HG03159 (cell line): ENCODE data around the gene TBC1D10B.
A peak's percentile ranks its signal among the peaks of the same experiment; 100 is the strongest.

ENCODE experiments used
- ATAC-seq: cut with Tn5 transposase; IDR thresholded peaks from one replicate; pipeline ENCODE4 v1.9.1; 2021; ENCODE audit warnings: mild to moderate bottlenecking, moderate library complexity; ENCODE audit not compliant: unreplicated experiment

TBC1D10B gene

DNA sequence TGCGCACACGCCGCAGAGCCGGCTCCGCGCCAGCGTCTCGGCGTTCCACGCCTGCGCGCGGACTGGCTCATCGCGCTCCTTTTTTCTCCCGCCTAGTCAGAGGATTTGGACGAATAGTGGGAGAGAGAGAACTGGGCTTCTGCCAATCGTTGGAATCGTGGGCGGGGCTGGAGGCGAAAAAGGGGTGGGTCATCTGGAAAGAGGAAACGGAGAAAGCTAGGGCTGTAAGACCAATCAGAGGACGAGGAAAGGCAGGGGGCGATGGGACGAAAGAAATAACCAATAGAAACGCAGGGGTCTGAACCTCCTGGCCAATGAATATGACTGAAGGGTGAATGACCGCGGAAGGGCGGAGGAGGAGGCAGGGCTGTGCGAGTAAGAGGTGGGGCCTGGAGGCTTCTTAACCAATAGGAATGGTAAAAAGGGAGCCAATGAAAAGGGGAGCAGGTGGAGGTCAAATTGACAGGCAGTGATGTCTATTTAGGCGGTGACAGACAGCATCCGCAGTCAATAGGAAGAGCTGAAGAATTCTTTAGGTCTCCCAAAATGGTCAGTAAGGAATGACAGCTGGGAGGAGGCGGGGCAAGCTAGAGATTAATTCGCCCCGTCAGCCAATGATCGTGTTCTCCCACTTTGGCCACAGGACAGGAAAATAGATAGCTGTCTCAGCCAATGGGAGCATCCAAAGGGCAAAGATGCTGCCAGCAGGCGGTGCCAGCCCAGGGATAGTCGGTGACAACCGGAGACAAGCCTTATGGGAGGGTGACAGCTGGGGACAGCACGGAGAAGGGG is at the start of gene TBC1D10B:
TSS of gene TBC1D10B (minus strand) at position 39 of the 792 bp plus-strand sequence. CDS start 311 bp downstream, outside the sequence.
- ATAC-seq, result peak; percentile 77

DNA sequence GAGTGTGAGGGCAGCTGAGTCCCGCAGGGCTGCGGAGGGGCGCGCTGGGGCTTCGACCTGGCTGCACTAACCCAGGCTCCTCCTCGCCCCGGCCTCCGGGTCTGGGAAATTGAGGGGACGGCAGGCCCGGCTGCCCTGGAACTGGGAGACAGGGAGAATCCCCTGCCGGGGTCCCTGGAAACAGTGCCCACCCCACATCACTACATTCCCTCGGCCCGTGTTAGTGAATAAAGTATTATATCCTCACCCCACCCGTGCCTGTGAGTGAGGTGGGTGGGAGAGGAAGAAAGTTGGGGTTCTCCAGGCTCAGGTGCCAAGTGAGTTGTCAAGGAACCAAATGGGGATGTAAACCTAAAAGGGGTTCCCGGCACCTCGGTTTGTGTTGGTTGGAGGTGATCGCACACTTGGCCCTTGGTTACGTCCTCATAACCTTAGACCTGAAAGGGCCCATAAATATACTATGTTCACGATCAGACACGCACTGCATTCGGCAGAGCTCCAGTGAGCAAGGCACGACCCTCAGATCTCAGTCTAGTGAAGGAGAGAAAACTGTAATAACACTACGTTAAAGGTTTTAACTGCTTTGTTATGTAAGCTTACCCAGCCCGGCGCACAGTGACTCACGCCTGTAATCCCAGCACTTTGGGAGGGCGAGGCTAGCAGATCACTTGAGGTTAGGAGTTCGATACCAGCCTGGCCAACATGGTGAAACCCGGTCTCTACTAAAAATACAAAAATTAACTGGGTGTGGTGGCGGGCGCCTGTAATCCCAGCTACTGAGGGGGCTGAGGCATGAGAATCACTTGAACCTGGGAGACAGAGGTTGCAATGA is 48.3 kb upstream of the TBC1D10B start:
- ATAC-seq, result no peak

- ATAC-seq, result peak; percentile 71
Observed at GRCh38 chr16:30417529-30418349, 47.4 kb upstream of the TBC1D10B start.

- no peak for ATAC-seq
Observed at GRCh38 chr16:30416624-30417528, 46.6 kb upstream of the TBC1D10B start.

- no peak for ATAC-seq
Observed at GRCh38 chr16:30416047-30416603, 45.8 kb upstream of the TBC1D10B start.

GRCh38 chr16:30414159-30414558 is 43.9 kb upstream of the TBC1D10B start:
- no peak for ATAC-seq

DNA sequence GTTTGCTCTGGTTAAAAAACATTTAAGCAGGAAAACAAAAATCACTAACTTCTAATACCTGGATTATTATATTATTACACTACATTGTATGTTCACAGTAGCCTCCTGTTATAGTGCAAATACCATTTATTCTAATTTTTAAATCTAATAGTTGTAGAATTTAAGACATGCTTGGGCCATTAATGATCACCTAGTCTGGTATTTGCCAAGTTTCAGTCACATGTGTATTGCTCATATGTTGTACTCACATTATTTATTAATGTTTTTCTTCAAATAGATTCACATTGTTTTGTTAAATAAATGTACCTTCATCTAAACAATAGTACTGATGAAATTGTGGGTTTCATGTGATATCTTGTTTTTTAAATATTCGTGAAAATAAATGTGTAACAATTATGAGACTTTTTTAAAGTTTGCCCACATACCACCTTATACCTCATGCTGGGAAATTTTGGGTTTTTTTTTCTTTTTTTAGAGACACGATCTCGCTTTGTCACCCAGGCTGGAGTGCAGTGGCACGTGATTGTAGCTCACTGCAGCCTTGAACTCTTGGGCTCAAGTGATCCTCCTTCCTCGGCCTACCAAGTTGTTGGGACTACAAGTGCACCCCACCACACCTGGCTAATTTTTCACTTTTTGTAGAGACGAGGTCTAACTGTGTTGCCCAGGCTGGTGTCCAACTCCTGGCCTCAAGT is 43.0 kb upstream of the TBC1D10B start:
- no peak for ATAC-seq

DNA sequence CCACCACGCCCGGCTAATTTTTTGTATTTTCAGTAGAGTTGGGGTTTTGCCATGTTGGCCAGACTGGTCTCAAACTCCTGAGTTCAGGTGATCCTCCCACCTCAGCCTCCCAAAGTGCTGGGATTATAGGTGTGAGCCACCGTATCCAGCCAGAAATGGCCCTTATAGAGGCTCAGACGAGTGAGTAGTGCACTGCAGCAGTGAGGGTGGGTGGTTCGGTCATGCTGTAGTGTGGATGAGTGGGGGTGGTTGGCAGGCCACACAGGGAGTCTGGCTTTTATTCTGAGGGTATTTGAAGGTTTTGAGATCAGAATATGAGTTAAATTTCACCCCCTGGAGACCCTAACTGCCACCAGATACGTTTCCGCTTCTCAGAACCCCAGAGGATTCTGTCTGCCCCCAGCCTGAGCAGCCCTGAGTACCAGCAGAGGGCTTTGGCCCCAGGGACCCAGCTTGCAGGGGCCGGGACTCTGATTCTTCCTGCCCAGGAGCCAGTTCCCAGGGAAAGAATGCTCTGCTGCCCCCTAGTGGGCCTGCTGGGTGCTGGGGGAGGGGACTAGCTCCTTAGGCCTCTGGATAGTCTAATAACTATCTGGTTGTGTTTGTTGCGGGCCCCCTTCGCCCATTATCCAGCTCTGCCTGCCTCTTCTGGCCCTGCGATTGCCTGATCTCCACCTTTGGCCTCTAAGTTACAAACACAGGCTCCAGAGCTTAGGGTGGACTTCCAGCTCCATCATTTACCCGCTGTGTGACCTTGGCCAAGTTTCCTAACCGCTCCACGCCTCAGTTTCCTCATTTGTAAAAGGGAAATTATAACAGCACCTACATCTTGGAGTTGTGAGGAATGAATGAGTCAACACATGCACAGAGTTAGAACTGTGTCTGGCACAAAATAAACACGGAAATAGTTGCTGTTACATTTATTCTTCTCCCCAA is 39.1 kb upstream of the TBC1D10B start:
- no peak for ATAC-seq

GRCh38 chr16:30407804-30408534 is 37.7 kb upstream of the TBC1D10B start:
- no peak for ATAC-seq

GRCh38 chr16:30407102-30407803 is 37.0 kb upstream of the TBC1D10B start, which contains the start of gene ZNF771:
Gene ZNF771 (plus strand): TSS chr16:30407606. CDS start chr16:30408054, 448 bp downstream.
- peak; percentile 76 for ATAC-seq

DNA sequence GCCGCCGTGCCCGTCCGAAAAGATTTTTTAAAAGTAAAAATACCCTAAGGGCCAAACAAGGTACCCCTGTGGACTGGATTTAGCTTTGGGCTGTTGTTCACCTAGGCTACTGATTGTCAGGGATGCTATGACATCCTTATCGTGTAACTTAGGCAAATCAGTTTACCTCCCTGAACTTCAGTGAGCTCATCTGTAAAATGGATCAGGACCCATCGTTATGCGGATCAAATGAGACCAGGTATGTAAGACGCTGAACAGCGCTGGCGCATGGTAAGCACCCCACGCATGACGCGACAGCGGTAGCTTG is 36.5 kb upstream of the TBC1D10B start:
- no peak for ATAC-seq

- no peak for ATAC-seq
Observed at GRCh38 chr16:30401768-30402425, 31.6 kb upstream of the TBC1D10B start.

- ATAC-seq, result no peak
Observed at GRCh38 chr16:30399435-30400186, 29.3 kb upstream of the TBC1D10B start.

- no peak for ATAC-seq
Observed at GRCh38 chr16:30398661-30399434, 28.6 kb upstream of the TBC1D10B start.
